Mesenchymal stem cell (in vitro differentiated cells and primary cell): ENCODE measurements around the gene PALS1.

Source experiments
- DNase-seq: peaks from one replicate; pipeline ENCODE4 v3.0.0-alpha.2; 2013
- H2AFZ ChIP-seq: one replicate; pipeline ENCODE4 v1.6.1; 2013; ENCODE audit warnings: low read depth, mild to moderate bottlenecking, control low read depth, inconsistent platforms, low read length, moderate library complexity
- H2AK5ac ChIP-seq: 2 replicates; pipeline ENCODE4 v1.6.1; 2013; ENCODE audit warnings: low read length, moderate library complexity, mild to moderate bottlenecking, inconsistent platforms; ENCODE audit not compliant: severe bottlenecking
- H2BK120ac ChIP-seq: one replicate; pipeline ENCODE4 v1.6.1; 2013; ENCODE audit warnings: low read depth, mild to moderate bottlenecking, inconsistent platforms, low read length, moderate library complexity
- H2BK12ac ChIP-seq, 2 experiments: one replicate each; pipeline ENCODE4 v1.6.1; 2013; ENCODE audit warnings: inconsistent platforms in 2 of 2, low read length in 2 of 2, mild to moderate bottlenecking in 2 of 2, moderate library complexity in 2 of 2, control low read depth in 1 of 2
- H2BK15ac ChIP-seq: one replicate; pipeline ENCODE4 v1.6.1; 2013; ENCODE audit warnings: mild to moderate bottlenecking, low read depth, inconsistent platforms; ENCODE audit not compliant: poor library complexity, severe bottlenecking
- H2BK5ac ChIP-seq: 2 replicates; pipeline ENCODE4 v1.6.1; 2013; ENCODE audit warnings: low read depth, mild to moderate bottlenecking, low read length, control low read depth, inconsistent platforms; ENCODE audit not compliant: poor library complexity, severe bottlenecking
- H3K14ac ChIP-seq, 2 experiments: one replicate each; pipeline ENCODE4 v1.6.1; 2013; ENCODE audit warnings: inconsistent platforms in 2 of 2, low read length in 2 of 2, control low read depth in 1 of 2, mild to moderate bottlenecking in 1 of 2, moderate library complexity in 1 of 2
- H3K18ac ChIP-seq, 2 experiments: one replicate each; pipeline ENCODE4 v1.6.1; 2013; ENCODE audit warnings: inconsistent platforms in 2 of 2, low read length in 2 of 2, control low read depth in 1 of 2, low read depth in 1 of 2, mild to moderate bottlenecking in 1 of 2
- H3K23ac ChIP-seq, 2 experiments: one replicate each; pipeline ENCODE4 v1.6.1; 2013; ENCODE audit warnings: inconsistent platforms in 2 of 2, low read length in 2 of 2, mild to moderate bottlenecking in 2 of 2, moderate library complexity in 2 of 2, control low read depth in 1 of 2
- H3K27ac ChIP-seq: 2 replicates; pipeline ENCODE4 v1.5.1; 2013; ENCODE audit warnings: mild to moderate bottlenecking, moderate library complexity, low read length, control low read depth, inconsistent platforms; ENCODE audit not compliant: poor library complexity, severe bottlenecking
- H3K27me3 ChIP-seq, 2 experiments: 2 replicates each; pipeline versions ENCODE4 v1.6.1 to v1.7.0; 2013; ENCODE audit warnings: low read length in 2 of 2, mild to moderate bottlenecking in 2 of 2, moderate library complexity in 2 of 2, control low read depth in 1 of 2, inconsistent platforms in 1 of 2; ENCODE audit not compliant: control insufficient read depth in 1 of 2, insufficient read depth in 1 of 2
- H3K36me3 ChIP-seq, 2 experiments: 2 replicates each; pipeline versions ENCODE4 v1.6.1 to v1.7.0; 2013; ENCODE audit warnings: low read length in 2 of 2, control low read depth in 1 of 2, inconsistent platforms in 1 of 2, low read depth in 1 of 2, mild to moderate bottlenecking in 1 of 2; ENCODE audit not compliant: insufficient read depth in 2 of 2, control insufficient read depth in 1 of 2
- H3K4ac ChIP-seq, 2 experiments: one replicate each; pipeline ENCODE4 v1.6.1; 2013; ENCODE audit warnings: inconsistent platforms in 2 of 2, low read length in 2 of 2, mild to moderate bottlenecking in 2 of 2, moderate library complexity in 2 of 2, control low read depth in 1 of 2, low read depth in 1 of 2
- H3K4me1 ChIP-seq: 2 replicates; pipeline ENCODE4 v1.6.1; 2013; ENCODE audit warnings: low read depth, low read length, control low read depth; ENCODE audit not compliant: control insufficient read depth, insufficient read depth
- H3K4me2 ChIP-seq: 2 replicates; pipeline ENCODE4 v1.6.1; 2013; ENCODE audit warnings: low read length, mild to moderate bottlenecking, inconsistent platforms; ENCODE audit not compliant: poor library complexity, severe bottlenecking
- H3K4me3 ChIP-seq, 2 experiments: 2 replicates each; pipeline versions ENCODE4 v1.5.1 to v1.7.0; 2013; ENCODE audit warnings: low read length in 2 of 2, mild to moderate bottlenecking in 2 of 2, control low read depth in 1 of 2, low read depth in 1 of 2; ENCODE audit not compliant: insufficient read depth in 1 of 2
- H3K79me1 ChIP-seq: replicated peaks from 2 replicates; pipeline ENCODE4 v1.6.1; 2013; ENCODE audit warnings: mild to moderate bottlenecking, control low read depth, low read length, inconsistent platforms; ENCODE audit not compliant: poor library complexity, severe bottlenecking
- H3K9ac ChIP-seq: 2 replicates; pipeline ENCODE4 v1.7.0; 2013; ENCODE audit warnings: mild to moderate bottlenecking, low read length, moderate library complexity
- H3K9me3 ChIP-seq: 2 replicates; pipeline ENCODE4 v1.7.0; 2013; ENCODE audit warnings: mild to moderate bottlenecking, low read length; ENCODE audit not compliant: control insufficient read depth
- H4K8ac ChIP-seq: one replicate; pipeline ENCODE4 v1.6.1; 2013; ENCODE audit warnings: inconsistent platforms, mild to moderate bottlenecking, low read length, moderate library complexity
- H4K91ac ChIP-seq: one replicate; pipeline ENCODE4 v1.6.1; 2013; ENCODE audit warnings: mild to moderate bottlenecking, low read length, inconsistent platforms
- WGBS: methylation state at CpG from one replicate; pipeline ENCODE4 v1.1.7; 2013; ENCODE audit warnings: mixed read lengths; 5-methylcytosine and 5-hydroxymethylcytosine counted together

Gene PALS1

GRCh38 chr14:67199016-67199415 lies 42.2 kb upstream of the PALS1 start:
- no peak overlapping the region for H3K9ac ChIP-seq
- no peak overlapping the region for H3K4ac ChIP-seq
- no peaks in the 10 kb centered on the region for H3K9me3 ChIP-seq
- H3K14ac ChIP-seq, result no peak overlapping the region
- H3K4me1 ChIP-seq, result no peaks in the 10 kb centered on the region
- no peak overlapping the region for H4K91ac ChIP-seq
- H2BK120ac ChIP-seq, result no peak overlapping the region
- no peaks in the 10 kb centered on the region for H3K79me1 ChIP-seq
- no peak overlapping the region for H3K23ac ChIP-seq
- no peak overlapping the region for H2AK5ac ChIP-seq
- no peaks in the 10 kb centered on the region for H3K27me3 ChIP-seq
- no peak overlapping the region for H2BK15ac ChIP-seq
- H2AFZ ChIP-seq, result peak overlapping the region; percentile 10
- no peak overlapping the region for H3K4me2 ChIP-seq
- 90% methylated on average over 6 of the region's 6 CpGs for WGBS
- DNase-seq, result no peak
- no peak overlapping the region for H3K27ac ChIP-seq
- H2BK5ac ChIP-seq, result no peak overlapping the region
- no peak overlapping the region for H3K4me3 ChIP-seq
- no peak overlapping the region for H3K18ac ChIP-seq
- no peak overlapping the region for H4K8ac ChIP-seq
- H2BK12ac ChIP-seq, result no peak overlapping the region
- no peaks in the 10 kb centered on the region for H3K36me3 ChIP-seq

GRCh38 chr14:67207810-67208209 lies 33.4 kb upstream of the PALS1 start:
- Histone ChIP-seq H3K27me3 (no peaks in the 10 kb centered on the region), H3K4me3 (no peak overlapping the region), H4K91ac (no peak overlapping the region), H2BK12ac (no peak overlapping the region), H2BK15ac (no peak overlapping the region), H2BK120ac (no peak overlapping the region), H3K14ac (no peak overlapping the region), H3K23ac (no peak overlapping the region), H2BK5ac (no peak overlapping the region), H3K9me3 (no peaks in the 10 kb centered on the region), H3K79me1 (no peaks in the 10 kb centered on the region), H3K4me2 (no peak overlapping the region), H3K18ac (no peak overlapping the region), H3K4ac (no peak overlapping the region), H3K4me1 (no peaks in the 10 kb centered on the region), H2AFZ (no peak overlapping the region), H2AK5ac (no peak overlapping the region), H3K27ac (no peak overlapping the region), H4K8ac (no peak overlapping the region), H3K36me3 (no peaks in the 10 kb centered on the region), H3K9ac (no peak overlapping the region)
- no peak for DNase-seq
- 91% methylated on average over 5 of the region's 8 CpGs for WGBS

- Histone ChIP-seq H3K27me3 (no peaks in the 10 kb centered on the region), H3K4me1 (peaks cover 5% of the 10 kb centered on the region), H3K23ac (no peak overlapping the region), H3K36me3 (no peaks in the 10 kb centered on the region), H3K4me3 (no peak overlapping the region), H2AK5ac (no peak overlapping the region), H2BK5ac (no peak overlapping the region), H3K27ac (no peak overlapping the region), H3K9ac (no peak overlapping the region), H3K79me1 (no peaks in the 10 kb centered on the region), H3K4me2 (no peak overlapping the region), H2AFZ (no peak overlapping the region), H4K8ac (peak overlapping the region; percentile 12), H3K14ac (no peak overlapping the region), H3K18ac (no peak overlapping the region), H2BK120ac (no peak overlapping the region), H4K91ac (peak overlapping the region; percentile 11), H2BK12ac (no peak overlapping the region), H3K4ac (no peak overlapping the region), H3K9me3 (peaks cover 9% of the 10 kb centered on the region), H2BK15ac (no peak overlapping the region)
- no peak for DNase-seq
- WGBS, result 71% methylated on average over 2 of the region's 2 CpGs
Observed at GRCh38 chr14:67218126-67218525, 23.1 kb upstream of the PALS1 start.

GRCh38 chr14:67221248-67221981 lies 19.8 kb upstream of the PALS1 start:
- peak overlapping the region; percentile 68 for H2AK5ac ChIP-seq
- H3K4me2 ChIP-seq, result no peak overlapping the region
- no peak overlapping the region for H2BK12ac ChIP-seq
- H2BK15ac ChIP-seq, result no peak overlapping the region
- peaks cover 5% of the 10 kb centered on the region for H3K4me1 ChIP-seq
- peak; percentile 24 for DNase-seq
- H3K4ac ChIP-seq, result no peak overlapping the region
- H3K18ac ChIP-seq, result no peak overlapping the region
- H3K9ac ChIP-seq, result no peak overlapping the region
- no peak overlapping the region for H4K91ac ChIP-seq
- no peak overlapping the region for H3K14ac ChIP-seq
- H2AFZ ChIP-seq, result no peak overlapping the region
- no peaks in the 10 kb centered on the region for H3K36me3 ChIP-seq
- no peak overlapping the region for H4K8ac ChIP-seq
- H3K79me1 ChIP-seq, result no peaks in the 10 kb centered on the region
- H3K27ac ChIP-seq, result peak overlapping the region; percentile 86
- H2BK5ac ChIP-seq, result no peak overlapping the region
- peaks cover 9% of the 10 kb centered on the region for H3K9me3 ChIP-seq
- no peak overlapping the region for H2BK120ac ChIP-seq
- H3K27me3 ChIP-seq, result no peaks in the 10 kb centered on the region
- H3K23ac ChIP-seq, result no peak overlapping the region
- H3K4me3 ChIP-seq, result no peak overlapping the region
- whole genome bisulfite sequencing, result 20% methylated on average over 1 of the region's 6 CpGs
